Activated CD8-positive, alpha-beta memory T cell treated with anti-CD3 and anti-CD28 coated beads for 24 hours (primary cell): ENCODE results near the gene GPR108.
"Not testable (repeated sequence)": the region's sequence is repeated elsewhere in the genome, so short reads cannot be mapped to it uniquely, and the experiment has no call there.

Source experiments
- DNase-seq: peaks from one replicate; pipeline ENCODE4 v3.0.0-alpha.2; 2020

The GPR108 gene

GRCh38 chr19:6737284-6737872, at the start of gene GPR108:
Gene GPR108, minus strand, starts transcription at chr19:6737580. Its CDS starts 4 bp downstream, at chr19:6737576.
- peak; percentile 99 for DNase-seq

DNA sequence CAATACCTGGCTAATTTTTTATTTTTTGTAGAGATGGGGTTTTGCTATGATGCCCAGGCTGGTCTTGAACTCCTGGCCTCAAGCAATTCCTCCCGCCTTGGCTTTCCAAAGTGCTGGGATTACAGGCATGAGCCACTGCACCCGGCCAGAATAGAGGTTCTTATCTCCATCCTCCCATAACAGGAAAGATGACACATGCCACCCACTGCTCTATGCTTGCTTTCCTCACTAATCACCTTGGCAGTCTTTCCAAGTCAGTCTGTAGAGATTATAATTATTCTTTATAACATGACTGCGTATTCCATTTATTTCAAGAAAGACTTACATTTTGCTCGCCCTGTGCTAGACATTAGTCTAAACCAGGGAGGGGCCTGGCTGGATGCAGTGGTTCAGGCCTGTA, 41.8 kb upstream of the GPR108 start:
- no peak for DNase-seq

DNA sequence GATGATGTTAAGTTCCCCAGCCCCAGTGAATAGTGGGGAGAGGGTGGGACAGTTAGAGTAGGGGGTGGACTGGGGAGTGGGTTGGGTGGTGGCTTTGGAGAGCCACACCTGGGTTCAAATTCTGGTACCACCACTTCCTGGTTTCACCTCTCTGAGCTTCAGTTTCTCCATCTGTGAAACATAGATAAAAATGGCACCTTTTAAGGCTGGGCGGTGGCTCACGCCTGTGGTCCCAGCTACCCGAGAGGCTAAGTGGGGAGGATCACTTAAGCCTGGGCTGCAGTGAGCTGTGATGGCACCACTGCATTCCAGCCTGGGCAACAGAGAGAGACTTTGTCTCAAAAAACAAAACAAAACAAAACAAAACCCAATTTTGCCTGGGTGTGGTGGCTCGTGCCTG, 41.0 kb upstream of the GPR108 start:
- DNase-seq: no peak

- no peak for DNase-seq
Measured at GRCh38 chr19:6777434-6777833, 40.1 kb upstream of the GPR108 start.

GRCh38 chr19:6776999-6777398, 39.6 kb upstream of the GPR108 start:
- DNase-seq: no peak

GRCh38 chr19:6776045-6776444, 38.7 kb upstream of the GPR108 start:
- DNase-seq: not testable (repeated sequence)

- no peak for DNase-seq
Measured at GRCh38 chr19:6774821-6775707, 37.7 kb upstream of the GPR108 start.

DNA sequence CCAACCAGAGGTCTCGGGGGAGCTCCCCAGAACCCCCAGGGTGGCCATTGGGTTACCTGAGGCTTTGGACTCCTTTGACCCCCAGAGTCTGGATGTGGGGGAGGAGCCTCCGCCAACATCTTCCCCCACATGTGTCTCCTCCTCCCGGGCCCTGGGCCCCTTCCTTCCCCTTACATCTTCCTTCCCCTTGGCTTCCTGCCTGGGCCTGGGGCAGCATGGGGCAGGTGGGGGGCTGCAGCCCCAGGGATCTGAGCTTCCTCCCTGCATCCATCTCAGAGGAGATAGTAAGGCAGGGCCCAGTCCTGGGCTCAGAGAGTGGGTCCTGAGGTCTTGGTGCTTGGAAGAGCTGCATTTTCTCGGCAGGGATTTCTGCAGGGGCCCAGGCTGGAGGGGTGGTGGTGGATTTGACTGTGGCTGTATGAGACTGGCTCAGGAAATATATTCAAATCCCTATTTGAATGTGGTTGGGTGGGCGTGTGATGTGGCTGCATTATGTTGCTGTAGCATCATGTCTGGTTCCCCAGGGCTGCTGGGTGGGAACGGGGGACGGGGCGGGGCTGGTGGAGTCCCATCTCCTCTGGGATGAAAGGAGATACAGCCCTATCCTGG, 36.0 kb upstream of the GPR108 start:
- peak; percentile 84 for DNase-seq

GRCh38 chr19:6772866-6773322, 35.5 kb upstream of the GPR108 start:
- DNase-seq: no peak

- peak; percentile 89 for DNase-seq
Measured at GRCh38 chr19:6772028-6772865, 34.9 kb upstream of the GPR108 start, which contains the start of gene VAV1. Gene VAV1, plus strand, starts transcription at chr19:6772708. Its CDS starts 100 bp downstream, at chr19:6772808.

DNA sequence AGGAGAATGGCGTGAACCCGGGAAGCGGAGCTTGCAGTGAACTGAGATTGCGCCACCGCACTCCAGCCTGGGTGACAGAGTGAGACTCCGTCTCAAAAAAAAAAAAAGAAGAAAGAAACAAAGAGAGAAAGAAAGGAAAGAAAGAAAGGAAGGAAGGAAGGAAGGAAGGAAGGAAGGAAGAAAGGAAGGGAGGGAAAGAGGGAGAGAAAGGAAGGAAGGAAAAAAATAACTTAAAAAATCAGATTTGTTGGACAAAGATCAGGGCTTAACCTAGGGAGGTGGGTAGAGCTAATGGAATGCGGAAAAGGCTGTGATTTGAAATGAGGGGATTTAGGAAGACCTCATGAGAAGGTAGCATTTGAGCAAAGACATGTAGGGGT, 34.3 kb upstream of the GPR108 start:
- not testable (repeated sequence) for DNase-seq

GRCh38 chr19:6769006-6769619, 31.7 kb upstream of the GPR108 start:
- no peak for DNase-seq

GRCh38 chr19:6768236-6768785, 30.9 kb upstream of the GPR108 start:
- no peak for DNase-seq

GRCh38 chr19:6767357-6768235, 30.2 kb upstream of the GPR108 start, which contains the start of gene SH2D3A:
Gene SH2D3A, minus strand, starts transcription at chr19:6767435. Its CDS starts 3,687 bp downstream, at chr19:6763748.
- DNase-seq: peak; percentile 96

- no peak for DNase-seq
Measured at GRCh38 chr19:6767081-6767356, 29.6 kb upstream of the GPR108 start.

DNA sequence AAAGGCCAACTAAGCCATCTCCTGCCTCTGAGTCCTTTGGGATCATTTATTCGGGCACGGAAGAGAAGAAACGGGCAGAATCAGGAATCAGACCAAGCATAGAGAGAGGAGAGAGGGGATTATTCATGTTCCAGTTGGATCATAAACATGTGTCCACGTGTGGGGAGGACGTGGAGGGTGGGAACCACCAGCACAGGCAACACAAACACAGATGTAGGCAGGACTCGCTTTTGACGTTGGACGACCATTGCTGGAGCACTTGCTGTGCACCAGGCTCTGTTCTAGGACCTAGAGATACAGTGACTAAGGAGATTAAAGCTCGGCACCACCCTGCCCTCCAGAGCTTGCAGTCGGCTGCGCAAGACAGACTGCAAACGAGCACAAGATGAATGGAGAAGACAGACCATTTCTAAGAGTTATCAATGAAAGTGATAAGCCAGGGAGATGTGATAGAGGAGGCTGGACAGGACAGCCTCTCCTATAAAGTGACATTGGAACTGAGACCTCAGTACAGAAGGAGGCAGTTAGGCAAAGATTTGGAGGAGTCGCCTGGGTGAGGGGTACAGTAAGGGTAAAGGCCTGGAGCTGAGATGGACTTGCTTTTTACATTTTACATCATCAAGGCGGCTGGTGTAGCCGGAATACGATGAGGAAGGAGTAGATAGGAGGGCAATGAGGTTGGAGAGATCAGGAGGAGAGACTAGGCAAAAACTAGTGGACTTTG, 29.1 kb upstream of the GPR108 start:
- no peak for DNase-seq

GRCh38 chr19:6765738-6766356, 28.5 kb upstream of the GPR108 start:
- DNase-seq: no peak

DNA sequence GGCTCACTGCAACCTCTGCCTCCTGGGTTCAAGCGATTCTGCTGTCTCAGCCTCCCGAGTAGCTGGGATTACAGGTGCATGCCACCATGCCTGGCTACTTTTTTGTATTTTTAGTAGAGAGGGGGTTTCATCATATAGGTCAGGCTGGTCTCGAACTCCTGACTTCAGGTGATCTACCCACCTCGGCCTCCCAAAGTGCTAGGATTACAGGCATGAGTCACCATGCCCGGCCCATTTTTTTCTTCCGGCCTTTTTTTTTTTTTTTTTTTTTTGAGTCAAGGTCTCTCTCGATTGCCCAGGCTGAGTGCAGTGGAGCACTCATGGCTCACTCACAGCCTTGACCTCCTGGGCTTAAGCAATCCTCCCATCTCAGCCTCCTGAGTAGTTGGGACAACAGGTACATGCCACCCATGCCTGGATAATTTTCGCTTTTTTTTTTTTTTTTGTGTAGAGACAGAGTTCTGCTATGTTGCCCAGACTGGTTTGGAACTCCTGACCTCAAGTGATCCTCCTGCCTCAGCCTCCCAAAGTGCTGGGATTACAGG, 24.9 kb upstream of the GPR108 start:
- DNase-seq: not testable (repeated sequence)

GRCh38 chr19:6761053-6761676, 23.8 kb upstream of the GPR108 start:
- no peak for DNase-seq
